ENCODE data around the gene RIOK1.

Gene RIOK1

GRCh38 chr6:7367408-7367807 lies 22.2 kb upstream of the RIOK1 start:
- DNase-seq = no peak
- H3K27me3 ChIP-seq (replicated peaks; ENCODE audit: insufficient read depth, low read length) = no peaks in the 10 kb centered on the region
- no peaks in the 10 kb centered on the region for H3K9me3 ChIP-seq (replicated peaks; ENCODE audit: insufficient read depth, low read length)
- H3K79me2 ChIP-seq (ENCODE audit: low read length) = no peaks in the 10 kb centered on the region
- H3K9me2 ChIP-seq (replicated peaks; ENCODE audit: insufficient read depth, low read length) = no peaks in the 10 kb centered on the region
- no peaks in the 10 kb centered on the region for H3K4me1 ChIP-seq (ENCODE audit: low read length)
- no peaks in the 10 kb centered on the region for H3K36me3 ChIP-seq (replicated peaks; ENCODE audit: insufficient read depth, low read length)
- H3K4me2 ChIP-seq (ENCODE audit: low read depth, low read length) = no peak overlapping the region
- no peak overlapping the region for H2AFZ ChIP-seq (ENCODE audit: low read length)
- TF ChIP-seq EZH2 (optimal IDR thresholded peaks at IDR 0.05; ENCODE audit: low read depth, low read length) (no peak), EZH2phosphoT487 (IDR thresholded peaks at IDR 0.05; ENCODE audit: low read length) (no peak), CTCF (IDR thresholded peaks at IDR 0.05; ENCODE audit: low read length) (no peak)
- H3K9ac ChIP-seq (ENCODE audit: low read length) = no peak overlapping the region
- no peak overlapping the region for H3K27ac ChIP-seq (ENCODE audit: low read length)
- no peak overlapping the region for H3K4me3 ChIP-seq (ENCODE audit: low read length)
- no peaks in the 10 kb centered on the region for H4K20me1 ChIP-seq (ENCODE audit: insufficient read depth, low read length)
- no peaks in the 10 kb centered on the region for H3F3A ChIP-seq (ENCODE audit: insufficient read depth, low read length)

GRCh38 chr6:7373739-7374138 lies 15.9 kb upstream of the RIOK1 start:
- no peaks in the 10 kb centered on the region for H3K79me2 ChIP-seq (ENCODE audit: low read length)
- no peak for DNase-seq
- no peak overlapping the region for H2AFZ ChIP-seq (ENCODE audit: low read length)
- H3K4me1 ChIP-seq (ENCODE audit: low read length) = no peaks in the 10 kb centered on the region
- no peaks in the 10 kb centered on the region for H4K20me1 ChIP-seq (ENCODE audit: insufficient read depth, low read length)
- no peaks in the 10 kb centered on the region for H3K27me3 ChIP-seq (replicated peaks; ENCODE audit: insufficient read depth, low read length)
- no peak overlapping the region for H3K27ac ChIP-seq (ENCODE audit: low read length)
- H3K9me3 ChIP-seq (replicated peaks; ENCODE audit: insufficient read depth, low read length) = no peaks in the 10 kb centered on the region
- H3K9ac ChIP-seq (ENCODE audit: low read length) = no peak overlapping the region
- TF ChIP-seq CTCF (IDR thresholded peaks at IDR 0.05; ENCODE audit: low read length) = no peak
- no peak for TF ChIP-seq EZH2phosphoT487 (IDR thresholded peaks at IDR 0.05; ENCODE audit: low read length)
- no peak for TF ChIP-seq EZH2 (optimal IDR thresholded peaks at IDR 0.05; ENCODE audit: low read depth, low read length)
- no peaks in the 10 kb centered on the region for H3K36me3 ChIP-seq (replicated peaks; ENCODE audit: insufficient read depth, low read length)
- H3K9me2 ChIP-seq (replicated peaks; ENCODE audit: insufficient read depth, low read length) = no peaks in the 10 kb centered on the region
- no peak overlapping the region for H3K4me3 ChIP-seq (ENCODE audit: low read length)
- no peak overlapping the region for H3K4me2 ChIP-seq (ENCODE audit: low read depth, low read length)
- no peaks in the 10 kb centered on the region for H3F3A ChIP-seq (ENCODE audit: insufficient read depth, low read length)

GRCh38 chr6:7377961-7378360 lies 11.6 kb upstream of the RIOK1 start:
- no peaks in the 10 kb centered on the region for H3K79me2 ChIP-seq (ENCODE audit: low read length)

More at GRCh38 chr6:7377961-7378360, 11.6 kb upstream of the RIOK1 start:
- no peak overlapping the region for H3K4me3 ChIP-seq (ENCODE audit: low read length)
- H3K9me3 ChIP-seq (replicated peaks; ENCODE audit: insufficient read depth, low read length) = no peaks in the 10 kb centered on the region
- H3K4me2 ChIP-seq (ENCODE audit: low read depth, low read length) = no peak overlapping the region
- H3K9me2 ChIP-seq (replicated peaks; ENCODE audit: insufficient read depth, low read length) = no peaks in the 10 kb centered on the region
- TF ChIP-seq CTCF (IDR thresholded peaks at IDR 0.05; ENCODE audit: low read length) (no peak), EZH2 (optimal IDR thresholded peaks at IDR 0.05; ENCODE audit: low read depth, low read length) (no peak), EZH2phosphoT487 (IDR thresholded peaks at IDR 0.05; ENCODE audit: low read length) (no peak)
- no peaks in the 10 kb centered on the region for H3K4me1 ChIP-seq (ENCODE audit: low read length)
- no peak overlapping the region for H2AFZ ChIP-seq (ENCODE audit: low read length)
- no peaks in the 10 kb centered on the region for H4K20me1 ChIP-seq (ENCODE audit: insufficient read depth, low read length)
- no peak overlapping the region for H3K9ac ChIP-seq (ENCODE audit: low read length)
- H3K36me3 ChIP-seq (replicated peaks; ENCODE audit: insufficient read depth, low read length) = no peaks in the 10 kb centered on the region
- no peak overlapping the region for H3K27ac ChIP-seq (ENCODE audit: low read length)
- H3F3A ChIP-seq (ENCODE audit: insufficient read depth, low read length) = no peaks in the 10 kb centered on the region
- no peak for DNase-seq
- H3K27me3 ChIP-seq (replicated peaks; ENCODE audit: insufficient read depth, low read length) = no peaks in the 10 kb centered on the region

All from MM.1S (cell line).